Measurements from ENCODE around the gene DNAJA4.

Gene DNAJA4

GRCh38 chr15:78255421-78256043 is 8.8 kb upstream of the DNAJA4 start (continued):
- TF ChIP-seq ZNF398 (tag by site-specific recombination; IDR thresholded peaks at IDR 0.05) (no peak), ZNF157 (tag by site-specific recombination; IDR thresholded peaks at IDR 0.05) (no peak), ZFHX2 (tag by site-specific recombination; conservative IDR thresholded peaks at IDR 0.05) (no peak), ZNF514 (tag by site-specific recombination; IDR thresholded peaks at IDR 0.05) (no peak), ZNF560 (tag by site-specific recombination; IDR thresholded peaks at IDR 0.05; ENCODE audit: borderline replicate concordance) (0 out of 2 replicates have a peak, but pooled peaks have one; percentile 24), OVOL3 (tag by site-specific recombination; IDR thresholded peaks at IDR 0.05) (no peak), ZBTB26 (tag by site-specific recombination; optimal IDR thresholded peaks at IDR 0.05) (no peak), ZEB2 (tag by site-specific recombination; IDR thresholded peaks at IDR 0.05) (no peak), ZNF639 (tag by site-specific recombination; IDR thresholded peaks at IDR 0.05) (no peak), EGR2 (tag by site-specific recombination; IDR thresholded peaks at IDR 0.05; ENCODE audit: low read depth) (no peak), ZFP41 (tag by site-specific recombination; IDR thresholded peaks at IDR 0.05; ENCODE audit: borderline replicate concordance) (no peak), ZNF223 (tag by site-specific recombination; IDR thresholded peaks at IDR 0.05) (no peak), WT1 (tag by site-specific recombination; IDR thresholded peaks at IDR 0.05) (no peak), ZNF426 (tag by site-specific recombination; IDR thresholded peaks at IDR 0.05) (peak; percentile 45), ZNF211 (tag by site-specific recombination; IDR thresholded peaks at IDR 0.05; ENCODE audit: low read depth) (no peak), BCL11B (tag by site-specific recombination; IDR thresholded peaks at IDR 0.05; ENCODE audit: low read depth) (no peak), KLF8 (tag by site-specific recombination; IDR thresholded peaks at IDR 0.05) (no peak), ZNF837 (tag by site-specific recombination; IDR thresholded peaks at IDR 0.05) (no peak), ZNF623 (tag by site-specific recombination; IDR thresholded peaks at IDR 0.05) (peak; percentile 51), ZBTB7A (tag by site-specific recombination; IDR thresholded peaks at IDR 0.05; ENCODE audit: low read depth) (no peak), KLF16 (tag by site-specific recombination; IDR thresholded peaks at IDR 0.05) (no peak), ZNF140 (tag by site-specific recombination; IDR thresholded peaks at IDR 0.05) (0 out of 2 replicates have a peak, but pooled peaks have one; percentile 27), ZNF707 (tag by site-specific recombination; IDR thresholded peaks at IDR 0.05) (no peak), GLI4 (tag by site-specific recombination; IDR thresholded peaks at IDR 0.05) (no peak), ZNF138 (tag by site-specific recombination; IDR thresholded peaks at IDR 0.05; ENCODE audit: borderline replicate concordance) (no peak), ZNF518A (tag by site-specific recombination; conservative IDR thresholded peaks at IDR 0.05; ENCODE audit: low read depth) (peak; percentile 63; the same call in 1 of the 2 replicates), ZNF626 (tag by site-specific recombination; IDR thresholded peaks at IDR 0.05) (no peak)
- TF ChIP-seq, protein P1, sequence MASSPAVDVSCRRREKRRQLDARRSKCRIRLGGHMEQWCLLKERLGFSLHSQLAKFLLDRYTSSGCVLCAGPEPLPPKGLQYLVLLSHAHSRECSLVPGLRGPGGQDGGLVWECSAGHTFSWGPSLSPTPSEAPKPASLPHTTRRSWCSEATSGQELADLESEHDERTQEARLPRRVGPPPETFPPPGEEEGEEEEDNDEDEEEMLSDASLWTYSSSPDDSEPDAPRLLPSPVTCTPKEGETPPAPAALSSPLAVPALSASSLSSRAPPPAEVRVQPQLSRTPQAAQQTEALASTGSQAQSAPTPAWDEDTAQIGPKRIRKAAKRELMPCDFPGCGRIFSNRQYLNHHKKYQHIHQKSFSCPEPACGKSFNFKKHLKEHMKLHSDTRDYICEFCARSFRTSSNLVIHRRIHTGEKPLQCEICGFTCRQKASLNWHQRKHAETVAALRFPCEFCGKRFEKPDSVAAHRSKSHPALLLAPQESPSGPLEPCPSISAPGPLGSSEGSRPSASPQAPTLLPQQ (tag by site-specific recombination; IDR thresholded peaks at IDR 0.05): no peak

Data from HEK293 (cell line).